Suppressor macrophage (primary cell): ENCODE data around the gene DLL3.
A peak's percentile ranks its signal among the peaks of the same experiment; 100 is the strongest.

Experiments
- DNase-seq, 4 experiments: peaks; one replicate each; pipeline ENCODE4 v3.0.0-alpha.2; 2020 to 2022

Gene DLL3

DNA sequence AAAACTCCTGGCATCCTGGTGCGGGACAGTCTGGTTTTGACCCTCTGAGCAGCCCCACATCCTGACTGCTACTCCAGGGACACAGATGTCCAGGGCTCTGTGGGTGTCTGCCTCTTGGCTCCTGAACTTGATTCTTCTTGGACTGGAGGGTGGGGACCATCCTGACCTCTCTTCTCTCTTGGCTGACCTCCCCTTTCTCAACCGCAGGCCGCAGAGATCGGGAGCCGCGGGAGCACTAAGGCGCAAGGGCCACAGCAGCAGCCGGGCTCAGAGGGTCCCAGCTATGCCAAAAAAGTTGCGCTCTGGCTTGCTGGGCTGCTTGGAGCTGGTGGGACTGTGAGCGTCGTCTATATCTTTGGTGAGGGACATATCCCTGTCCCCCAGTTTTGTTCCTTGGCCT lies 17.1 kb upstream of the DLL3 start:
- DNase-seq: no peak

DNA sequence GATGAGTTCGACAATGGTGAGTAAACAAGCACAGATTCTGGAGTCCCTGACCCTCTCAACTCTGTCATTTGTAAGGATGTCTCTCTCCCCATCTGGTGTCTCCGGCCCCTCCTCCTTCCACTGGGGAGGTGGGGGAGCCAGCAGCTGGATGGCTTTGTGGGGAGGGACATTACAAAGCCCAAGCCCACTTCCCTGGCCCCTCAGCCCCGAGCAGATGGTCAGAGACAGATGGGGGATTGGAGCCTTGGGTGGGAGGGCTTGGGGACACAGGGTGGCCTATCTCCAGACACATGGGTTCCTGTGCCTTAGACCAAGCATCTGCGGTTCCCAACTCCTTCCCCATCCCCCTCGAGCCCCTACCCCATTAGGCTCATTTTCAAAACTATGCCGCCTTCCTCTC lies 15.6 kb upstream of the DLL3 start:
- DNase-seq: no peak

GRCh38 chr19:39489756-39490155 lies 9.0 kb upstream of the DLL3 start:
- DNase-seq: no peak

DNA sequence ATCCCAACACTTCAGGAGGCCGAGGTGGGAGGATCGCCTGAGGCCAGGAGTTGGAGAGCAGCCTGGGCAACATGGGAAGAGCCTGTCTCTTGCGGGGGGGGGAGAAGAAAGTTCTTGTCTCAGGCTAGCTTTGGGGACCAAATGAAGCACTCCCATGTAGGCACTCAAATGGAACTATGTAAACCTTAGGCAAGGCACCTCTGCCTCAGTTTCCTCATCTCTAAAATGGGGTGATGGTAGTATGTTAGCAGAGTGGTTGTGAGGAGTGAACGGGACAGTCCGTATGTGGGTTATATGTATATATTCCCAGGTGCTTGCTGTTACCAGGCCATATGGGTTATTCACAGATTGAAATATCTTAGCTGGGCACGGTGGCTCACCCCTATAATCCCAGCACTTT lies 6.5 kb upstream of the DLL3 start:
- no peak for DNase-seq

- DNase-seq: no peak
These were observed 6.0 kb upstream of the DLL3 start for GRCh38 chr19:39492788-39493187.

DNA sequence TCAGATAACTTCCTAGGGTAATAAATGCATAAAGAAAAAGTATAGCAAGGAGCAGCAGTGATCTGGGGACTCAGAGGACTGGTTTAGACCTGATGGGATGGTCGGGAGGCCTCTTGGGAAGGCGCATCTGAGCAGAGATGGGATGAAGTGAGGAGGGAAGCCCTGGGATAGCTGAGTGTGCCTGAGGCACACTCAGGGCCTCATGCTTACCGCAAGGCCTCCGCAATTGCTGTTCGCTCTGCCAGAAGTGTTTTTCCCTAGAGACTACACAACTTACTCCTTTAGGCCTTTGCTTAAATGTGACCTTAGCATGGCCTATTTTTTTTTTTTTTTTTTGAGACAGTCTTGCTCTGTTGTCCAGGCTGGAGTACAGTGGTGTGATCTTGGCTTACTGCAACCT lies 4.1 kb upstream of the DLL3 start:
- no peak for DNase-seq

DNA sequence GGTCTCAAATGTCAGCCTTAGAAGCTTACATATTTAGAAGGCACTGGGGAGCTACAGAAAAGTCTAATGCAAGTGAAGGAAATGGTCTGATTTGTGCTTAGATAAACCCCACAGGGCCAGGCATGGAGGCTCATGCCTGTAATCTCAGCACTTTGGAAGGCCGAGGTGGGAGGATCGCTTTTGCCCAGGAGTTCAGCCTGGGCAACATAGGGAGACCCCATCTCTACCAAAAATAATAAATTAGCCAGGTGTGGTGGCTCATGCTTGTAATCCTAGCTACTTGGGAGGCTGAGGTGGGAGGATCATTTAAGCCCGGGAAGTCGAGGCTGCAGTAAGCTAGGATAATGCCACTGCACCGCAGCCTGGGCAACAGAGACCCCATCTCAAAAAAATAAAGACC lies 2.7 kb upstream of the DLL3 start:
- DNase-seq: no peak

DNA sequence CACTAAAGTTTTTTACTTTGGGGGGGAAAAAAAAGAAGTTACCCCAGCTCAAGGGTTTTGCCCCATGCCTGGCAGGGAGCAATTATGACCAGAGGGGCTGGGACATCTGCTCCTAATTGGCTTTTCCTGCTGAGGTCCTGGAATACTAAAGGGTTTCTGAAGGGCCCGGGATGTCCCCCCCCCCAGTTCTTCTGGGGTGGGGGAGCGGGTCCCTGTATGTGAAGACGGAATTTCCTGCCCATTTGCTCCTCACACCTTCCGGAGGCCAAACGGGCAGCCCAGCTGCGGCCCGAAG lies 1.1 kb upstream of the DLL3 start:
- DNase-seq: no peak

DNA sequence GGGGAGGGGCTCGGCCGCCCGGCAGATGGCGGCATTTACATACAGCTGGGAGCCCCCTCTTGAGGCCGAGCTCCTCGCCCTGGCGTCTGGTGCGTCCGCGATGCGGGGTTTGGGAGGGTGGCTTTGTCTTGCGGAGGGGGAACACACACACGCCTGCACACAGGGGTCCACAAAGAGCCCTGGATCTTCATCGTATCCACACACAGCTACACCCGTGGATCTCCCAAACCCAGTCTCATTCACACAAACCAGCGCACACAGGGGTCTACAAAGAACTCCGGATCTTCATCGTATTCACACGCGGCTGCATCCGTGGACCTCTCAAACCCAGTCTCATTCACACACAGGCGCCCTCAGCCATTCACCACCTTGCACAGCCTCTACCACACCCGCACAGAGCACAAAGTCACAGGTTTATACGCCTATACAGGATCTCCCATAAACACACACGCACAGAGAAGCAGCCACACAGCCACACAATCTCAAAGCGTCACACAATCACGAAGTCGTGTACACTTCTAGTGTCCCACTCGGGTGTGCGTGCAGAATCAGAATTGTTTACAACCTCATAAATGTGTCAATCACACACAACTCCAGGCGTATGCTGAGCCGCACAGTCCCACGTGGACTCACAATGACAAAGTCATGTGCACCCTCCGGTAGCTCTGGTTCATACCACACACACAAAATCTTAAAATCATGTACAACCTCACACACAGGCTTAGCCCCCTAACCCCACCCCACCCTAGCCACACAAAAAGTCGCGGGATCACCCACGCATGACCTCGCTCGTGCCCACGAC lies 550 bp upstream of the DLL3 start:
- peak; percentile 5 to 46 (median 20) for DNase-seq

GRCh38 chr19:39499932-39500331 lies 1.2 kb downstream of the DLL3 start:
- DNase-seq: no peak

- DNase-seq: no peak
These were observed 1.8 kb downstream of the DLL3 start for GRCh38 chr19:39500543-39500942.

DNA sequence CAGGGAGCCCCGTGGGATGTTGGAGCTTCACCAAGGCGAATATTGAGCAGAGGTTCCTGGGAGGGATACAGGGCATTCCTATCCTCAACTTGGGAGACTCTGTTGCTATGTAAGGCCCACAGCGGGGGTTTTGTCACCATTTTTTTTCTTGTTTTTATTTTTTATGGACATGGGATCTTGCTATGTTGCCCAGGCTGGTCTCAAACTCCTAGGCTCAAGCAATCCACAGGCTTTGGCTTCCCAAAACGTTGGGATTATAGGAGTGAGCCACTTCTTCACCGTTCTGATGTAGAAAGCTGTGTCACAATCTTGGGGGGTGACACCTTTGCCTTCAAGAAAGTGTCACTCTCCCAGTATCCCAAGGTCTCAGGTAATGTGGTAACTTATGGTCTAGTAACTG lies 2.6 kb downstream of the DLL3 start:
- DNase-seq: no peak

- DNase-seq: peak; percentile 82 to 92 (median 87)
These were observed 4.1 kb downstream of the DLL3 start for GRCh38 chr19:39502640-39503417.

DNA sequence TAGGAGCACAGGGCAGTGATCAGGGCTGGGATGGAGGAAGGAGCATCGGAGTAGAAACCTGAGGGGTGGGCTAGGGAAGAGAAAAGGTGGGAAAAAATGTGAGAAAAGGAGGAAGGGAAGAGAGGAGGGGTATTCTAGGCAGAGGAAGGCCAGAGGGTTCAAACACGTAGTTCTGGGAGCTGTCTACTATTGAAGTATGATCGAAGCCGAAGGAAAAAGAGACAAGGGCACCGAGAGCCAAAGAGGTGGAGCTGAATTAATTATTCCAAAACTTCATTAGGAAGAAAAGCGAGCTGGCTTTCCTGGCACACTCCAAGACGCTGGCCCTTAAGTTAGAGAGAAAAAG lies 7.8 kb downstream of the DLL3 start:
- DNase-seq: no peak

DNA sequence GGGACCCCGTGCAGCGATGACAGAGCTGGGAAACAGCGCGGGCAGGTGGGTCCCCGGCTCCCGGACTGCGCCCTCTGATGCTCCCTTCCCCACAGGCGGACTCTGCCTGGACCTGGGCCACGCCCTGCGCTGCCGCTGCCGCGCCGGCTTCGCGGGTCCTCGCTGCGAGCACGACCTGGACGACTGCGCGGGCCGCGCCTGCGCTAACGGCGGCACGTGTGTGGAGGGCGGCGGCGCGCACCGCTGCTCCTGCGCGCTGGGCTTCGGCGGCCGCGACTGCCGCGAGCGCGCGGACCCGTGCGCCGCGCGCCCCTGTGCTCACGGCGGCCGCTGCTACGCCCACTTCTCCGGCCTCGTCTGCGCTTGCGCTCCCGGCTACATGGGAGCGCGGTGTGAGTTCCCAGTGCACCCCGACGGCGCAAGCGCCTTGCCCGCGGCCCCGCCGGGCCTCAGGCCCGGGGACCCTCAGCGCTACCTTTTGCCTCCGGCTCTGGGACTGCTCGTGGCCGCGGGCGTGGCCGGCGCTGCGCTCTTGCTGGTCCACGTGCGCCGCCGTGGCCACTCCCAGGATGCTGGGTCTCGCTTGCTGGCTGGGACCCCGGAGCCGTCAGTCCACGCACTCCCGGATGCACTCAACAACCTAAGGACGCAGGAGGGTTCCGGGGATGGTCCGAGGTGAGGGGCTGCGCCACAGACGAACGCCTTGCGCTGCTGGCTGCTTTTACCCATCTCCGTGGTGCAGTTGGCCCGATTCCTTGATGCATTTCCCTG lies 8.4 kb downstream of the DLL3 start:
- DNase-seq: peak; percentile 48 to 80 (median 66)

GRCh38 chr19:39507715-39508364 lies 9.1 kb downstream of the DLL3 start:
- no peak for DNase-seq

DNA sequence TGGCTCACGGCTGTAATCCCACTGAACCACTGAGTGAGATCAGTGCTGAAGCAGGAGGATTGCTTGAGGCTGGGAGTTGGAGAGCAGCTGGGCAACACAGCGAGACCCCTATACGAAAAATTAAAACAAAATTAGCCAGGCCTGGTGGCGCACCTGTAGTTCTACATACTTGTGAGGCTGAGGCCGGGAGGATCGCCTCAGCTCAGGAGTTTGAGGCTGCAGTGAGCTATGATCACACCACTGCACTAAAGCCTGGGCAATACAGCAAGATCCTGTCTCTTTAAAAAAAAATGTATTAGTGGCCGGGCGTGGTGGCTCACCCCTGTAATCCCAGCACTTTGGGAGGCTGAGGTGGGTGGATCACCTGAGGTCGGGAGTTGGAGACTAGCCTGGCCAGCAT lies 9.9 kb downstream of the DLL3 start:
- no peak for DNase-seq

- no peak for DNase-seq
These were observed 10.5 kb downstream of the DLL3 start for GRCh38 chr19:39509233-39509632.

- DNase-seq: no peak
These were observed 14.2 kb downstream of the DLL3 start for GRCh38 chr19:39512988-39513387.

DNA sequence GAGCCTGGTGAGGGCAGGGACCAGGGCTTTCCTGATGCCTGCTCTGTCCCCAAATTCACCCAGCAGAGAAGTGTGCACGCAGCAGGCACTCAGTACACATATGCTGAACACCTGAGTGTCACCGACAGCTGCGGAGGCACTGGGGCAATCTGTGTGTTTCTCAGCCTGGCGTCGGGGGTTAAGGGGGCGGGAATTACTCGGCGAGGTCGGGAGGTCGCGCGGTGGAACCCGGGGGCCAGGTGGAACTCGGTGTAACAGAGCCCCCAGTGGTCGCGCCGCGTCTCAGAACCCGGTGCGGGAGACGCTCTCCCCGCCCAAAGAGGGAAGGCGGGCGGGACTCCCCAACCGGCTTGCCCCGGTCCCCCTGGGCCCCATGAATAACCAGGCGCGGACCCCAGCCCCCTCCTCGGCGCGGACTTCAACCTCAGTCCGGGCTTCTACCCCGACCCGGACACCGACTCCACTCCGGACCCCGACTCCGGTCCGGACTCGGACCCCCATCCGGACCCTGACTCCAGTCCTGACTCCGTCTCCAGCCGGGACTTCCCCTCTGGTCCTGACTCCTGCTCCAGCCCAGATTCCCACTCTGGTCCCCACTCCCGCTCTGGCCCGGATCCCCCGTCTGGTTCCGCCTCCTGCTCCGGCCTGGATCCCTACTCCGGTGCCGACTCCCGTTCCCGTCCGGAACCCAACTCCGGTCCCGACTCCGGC lies 16.2 kb downstream of the DLL3 start, which contains the start of gene SELENOV:
Gene SELENOV (plus strand): TSS at position 300 of the 711 bp plus-strand sequence. CDS start 74 bp downstream, at position 374.
- no peak for DNase-seq

- DNase-seq: no peak
These were observed 16.9 kb downstream of the DLL3 start for GRCh38 chr19:39515551-39516191.

DNA sequence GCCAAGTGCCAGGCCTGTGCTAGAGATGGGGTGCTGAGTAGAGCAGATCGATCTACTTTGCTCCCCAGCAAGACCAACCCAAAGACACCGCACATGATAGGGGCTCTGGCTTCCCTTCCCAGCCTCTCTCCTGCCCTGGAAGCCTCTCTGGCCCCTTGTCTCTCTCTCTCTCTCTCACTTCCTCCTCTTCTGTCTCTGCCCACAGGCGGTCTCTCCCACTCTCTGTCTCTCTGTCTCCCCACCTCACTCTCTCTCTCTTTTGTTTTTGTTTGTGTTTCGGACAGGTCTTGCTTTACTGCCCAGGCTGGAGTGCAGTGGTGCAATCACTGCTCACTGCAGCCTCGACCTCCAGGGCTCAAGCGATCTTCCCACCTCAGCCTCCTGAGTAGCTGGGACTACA lies 17.5 kb downstream of the DLL3 start:
- peak in 3 of 4 experiments; percentile 25 to 35 (median 29) for DNase-seq
